Nucleus accumbens (tissue), 56 donors: ENCODE data around the gene FKBP10.
A peak's percentile ranks its signal among the peaks of the same experiment; 100 is the strongest.

Experiments used
- DNase-seq, 56 donors: peaks; one replicate each; lab custom pipeline; 2025; lab: John Stamatoyannopoulos, UW

FKBP10 gene

GRCh38 chr17:41781404-41782110, 31.2 kb upstream of the FKBP10 start:
- no peak for DNase-seq

GRCh38 chr17:41782142-41782541, 30.7 kb upstream of the FKBP10 start:
- no peak for DNase-seq

- peak in 1 of 56 donors; percentile 7 for DNase-seq
These were observed 28.5 kb upstream of the FKBP10 start for GRCh38 chr17:41784207-41784744.

GRCh38 chr17:41785091-41785858, 27.5 kb upstream of the FKBP10 start:
- DNase-seq: peak in 1 of 56 donors; percentile 15

- DNase-seq: peak in 2 of 56 donors; percentile 14 to 29
These were observed 27.0 kb upstream of the FKBP10 start for GRCh38 chr17:41785859-41786226.

- peak; percentile 68 to 100 (median 98) for DNase-seq
These were observed 26.4 kb upstream of the FKBP10 start, which contains the start of gene JUP for GRCh38 chr17:41786227-41787020. JUP (minus strand) TSS chr17:41786711; CDS start chr17:41771854, 14,857 bp downstream.

- DNase-seq: no peak
These were observed 25.8 kb upstream of the FKBP10 start for GRCh38 chr17:41787021-41787418.

GRCh38 chr17:41792845-41793783, 19.7 kb upstream of the FKBP10 start:
- DNase-seq: no peak

GRCh38 chr17:41793784-41794539, 18.8 kb upstream of the FKBP10 start:
- no peak for DNase-seq

GRCh38 chr17:41794540-41794975, 18.2 kb upstream of the FKBP10 start:
- DNase-seq: no peak

GRCh38 chr17:41796121-41796895, 16.5 kb upstream of the FKBP10 start:
- DNase-seq: no peak

- no peak for DNase-seq
These were observed 15.4 kb upstream of the FKBP10 start for GRCh38 chr17:41797377-41797776.

- DNase-seq: no peak
These were observed 13.4 kb upstream of the FKBP10 start for GRCh38 chr17:41799366-41799765.

- DNase-seq: no peak
These were observed 12.0 kb upstream of the FKBP10 start for GRCh38 chr17:41800601-41801373.

- peak in 49 of 56 donors; percentile 8 to 90 (median 59) for DNase-seq
These were observed 11.2 kb upstream of the FKBP10 start for GRCh38 chr17:41801374-41802271.
